Measurements from ENCODE around the gene KEL.

KEL gene

GRCh38 chr7:142894112-142894984, 67.8 kb downstream of the KEL start:
- no peak for TF ChIP-seq POLR2A (IDR thresholded peaks at IDR 0.05; ENCODE audit: low read length)
- no peak for TF ChIP-seq GATA1 (IDR thresholded peaks at IDR 0.05; ENCODE audit: low read depth, low read length)
- no peak for DNase-seq

GRCh38 chr7:142892951-142893350, 69.2 kb downstream of the KEL start:
- DNase-seq = no peak
- TF ChIP-seq POLR2A (IDR thresholded peaks at IDR 0.05; ENCODE audit: low read length) = no peak

- no peak for DNase-seq
- TF ChIP-seq POLR2A (IDR thresholded peaks at IDR 0.05; ENCODE audit: low read length) (no peak), GATA1 (IDR thresholded peaks at IDR 0.05; ENCODE audit: low read depth, low read length) (no peak)
Observed at GRCh38 chr7:142891490-142892082, 70.6 kb downstream of the KEL start.
